Measurements from ENCODE around the gene PRRC1. TPM values are rescaled to one million over a fixed set of nuclear protein-coding genes. Genes with fewer than 3 reads are reported as not detected.

PRRC1 gene
- total RNA-seq, 2 donors from 2014 or later: 25.1 to 29.1 TPM

DNA sequence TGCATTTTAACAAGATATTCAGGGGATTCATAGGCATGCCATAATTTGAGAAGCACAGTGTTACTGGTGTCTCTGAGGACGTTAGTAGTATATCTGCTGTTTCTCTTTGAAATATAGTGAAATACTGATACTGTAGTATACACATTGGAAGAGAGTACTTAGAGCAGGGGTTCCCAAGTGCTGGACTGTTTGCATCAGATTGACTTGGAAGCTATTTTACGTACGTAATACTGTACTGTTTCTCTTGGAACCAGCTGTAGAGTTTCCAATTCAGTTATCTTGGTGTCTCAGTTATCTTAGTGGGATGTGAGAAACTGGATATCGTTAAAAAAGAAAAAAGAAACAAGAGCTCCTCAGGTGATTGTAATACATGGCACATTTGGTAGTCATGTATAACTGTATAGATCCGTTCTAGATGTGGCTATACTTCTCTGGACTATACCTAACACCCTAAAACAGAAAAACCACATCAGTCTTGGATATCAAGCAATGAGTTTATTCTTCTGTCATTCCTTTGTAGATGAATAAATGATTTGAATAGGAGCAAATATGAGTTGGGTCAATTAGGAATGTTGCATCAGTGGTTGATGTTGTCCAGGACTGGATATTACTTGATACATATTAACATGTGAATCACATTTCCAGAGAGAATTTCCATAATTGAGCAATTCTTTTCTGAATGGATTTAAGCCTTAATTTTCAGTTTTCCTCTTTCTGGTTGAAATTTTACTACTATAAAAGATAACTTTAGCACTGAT, 33.4 kb downstream of the PRRC1 start:
- DNase-seq: no peak
- H3K27ac ChIP-seq: no peak overlapping the region
- intact Hi-C loops (cut with DNase I): no loop called here
- peaks cover 24% of the 10 kb centered on the region for H3K4me1 ChIP-seq
- H3K9me3 ChIP-seq: no peaks in the 10 kb centered on the region
- H3K27me3 ChIP-seq: no peaks in the 10 kb centered on the region
- H3K36me3 ChIP-seq (replicated peaks in 1 of 2; ENCODE audit: insufficient read depth in 1 of 2, low read depth in 2 of 2): peaks cover 0 to 17% of the 10 kb centered on the region in 2 donors
- TF ChIP-seq, protein P1, sequence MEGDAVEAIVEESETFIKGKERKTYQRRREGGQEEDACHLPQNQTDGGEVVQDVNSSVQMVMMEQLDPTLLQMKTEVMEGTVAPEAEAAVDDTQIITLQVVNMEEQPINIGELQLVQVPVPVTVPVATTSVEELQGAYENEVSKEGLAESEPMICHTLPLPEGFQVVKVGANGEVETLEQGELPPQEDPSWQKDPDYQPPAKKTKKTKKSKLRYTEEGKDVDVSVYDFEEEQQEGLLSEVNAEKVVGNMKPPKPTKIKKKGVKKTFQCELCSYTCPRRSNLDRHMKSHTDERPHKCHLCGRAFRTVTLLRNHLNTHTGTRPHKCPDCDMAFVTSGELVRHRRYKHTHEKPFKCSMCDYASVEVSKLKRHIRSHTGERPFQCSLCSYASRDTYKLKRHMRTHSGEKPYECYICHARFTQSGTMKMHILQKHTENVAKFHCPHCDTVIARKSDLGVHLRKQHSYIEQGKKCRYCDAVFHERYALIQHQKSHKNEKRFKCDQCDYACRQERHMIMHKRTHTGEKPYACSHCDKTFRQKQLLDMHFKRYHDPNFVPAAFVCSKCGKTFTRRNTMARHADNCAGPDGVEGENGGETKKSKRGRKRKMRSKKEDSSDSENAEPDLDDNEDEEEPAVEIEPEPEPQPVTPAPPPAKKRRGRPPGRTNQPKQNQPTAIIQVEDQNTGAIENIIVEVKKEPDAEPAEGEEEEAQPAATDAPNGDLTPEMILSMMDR (IDR thresholded peaks at IDR 0.05): no peak
- no peak for TF ChIP-seq POLR2A (IDR thresholded peaks at IDR 0.05)
- ATAC-seq: no peak
- 59 to 62% methylated on average over 5 of the region's 5 CpGs for WGBS, 2 donors
- no peak overlapping the region for H3K4me3 ChIP-seq

DNA sequence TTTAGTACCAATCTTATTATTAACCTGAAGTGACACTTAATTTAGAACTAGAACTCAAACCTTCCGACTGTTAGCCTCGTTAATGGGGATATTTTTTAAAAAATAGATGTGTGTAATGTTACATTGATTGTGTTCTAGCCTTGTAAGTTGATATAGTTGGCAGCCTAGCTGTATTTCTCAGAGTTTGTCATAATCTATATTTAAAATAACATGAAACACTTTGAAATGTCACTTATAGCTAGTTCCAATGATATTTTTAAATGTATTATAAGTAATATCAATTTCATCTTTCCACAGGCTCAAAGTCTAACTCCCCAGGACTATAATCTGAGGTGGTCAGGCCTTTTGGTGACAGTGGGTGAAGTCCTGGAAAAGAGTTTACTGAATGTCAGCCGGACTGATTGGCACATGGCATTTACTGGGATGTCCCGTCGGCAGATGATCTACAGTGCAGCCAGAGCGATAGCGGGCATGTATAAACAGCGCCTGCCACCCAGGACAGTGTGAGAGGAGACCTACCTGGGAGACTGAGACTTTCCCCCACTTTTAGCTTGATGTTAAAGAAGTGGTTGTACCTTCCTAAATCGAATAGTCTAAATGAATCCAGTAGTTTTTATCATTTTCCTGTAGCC, 34.1 kb downstream of the PRRC1 start:
- Histone ChIP-seq H3K4me3 (no peak overlapping the region), H3K27me3 (no peaks in the 10 kb centered on the region), H3K36me3 (replicated peaks in 1 of 2; ENCODE audit: insufficient read depth in 1 of 2, low read depth in 2 of 2) (peaks cover 0 to 17% of the 10 kb centered on the region in 2 donors), H3K4me1 (peaks cover 28% of the 10 kb centered on the region), H3K9me3 (no peaks in the 10 kb centered on the region), H3K27ac (no peak overlapping the region)
- intact Hi-C loops (cut with DNase I): no loop called here
- TF ChIP-seq POLR2A (IDR thresholded peaks at IDR 0.05): no peak
- TF ChIP-seq, protein P1 (IDR thresholded peaks at IDR 0.05): no peak
- WGBS, 2 donors: 74 to 83% methylated on average over 9 of the region's 9 CpGs
- ATAC-seq: no peak
- DNase-seq: no peak

DNA sequence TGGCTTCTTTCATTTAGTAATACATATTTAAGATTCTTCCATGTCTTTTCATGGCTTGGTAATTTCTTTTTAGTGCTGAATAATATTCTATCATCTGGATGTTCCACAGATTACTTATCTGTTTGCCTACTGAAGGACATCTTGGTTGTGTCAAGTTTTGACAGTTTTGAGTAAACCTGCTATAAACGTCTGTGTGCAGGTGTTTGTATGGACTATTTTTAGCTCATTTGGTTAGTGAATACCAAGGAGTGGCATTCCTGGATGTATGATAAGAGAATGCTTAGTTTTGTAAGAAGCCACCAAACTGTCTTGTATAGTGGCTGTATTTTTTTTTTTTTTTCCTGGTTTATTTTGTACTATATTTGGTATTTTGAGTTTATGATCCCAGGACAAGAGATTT, 38.4 kb downstream of the PRRC1 start:
- ATAC-seq: no peak

GRCh38 chr5:127556609-127557334, 39.3 kb downstream of the PRRC1 start:
- intact Hi-C loops (cut with DNase I): no loop called here
- peaks cover 0 to 15% of the 10 kb centered on the region in 2 donors for H3K36me3 ChIP-seq (replicated peaks in 1 of 2; ENCODE audit: insufficient read depth in 1 of 2, low read depth in 2 of 2)
- ATAC-seq (peak; percentile 89), DNase-seq (no peak)
- peaks cover 27% of the 10 kb centered on the region for H3K4me1 ChIP-seq
- H3K4me3 ChIP-seq: no peak overlapping the region
- WGBS, 2 donors: 18 to 38% methylated on average over 3 of the region's 3 CpGs
- TF ChIP-seq, protein P1 (IDR thresholded peaks at IDR 0.05): no peak
- no peak for TF ChIP-seq POLR2A (IDR thresholded peaks at IDR 0.05)
- no peaks in the 10 kb centered on the region for H3K9me3 ChIP-seq
- no peaks in the 10 kb centered on the region for H3K27me3 ChIP-seq
- H3K27ac ChIP-seq: peak overlapping the region; percentile 2 to 78 (median 36)

More for the DNA sequence above, 38.4 kb downstream of the PRRC1 start:
- Histone ChIP-seq H3K9me3 (no peaks in the 10 kb centered on the region), H3K36me3 (replicated peaks in 1 of 2; ENCODE audit: insufficient read depth in 1 of 2, low read depth in 2 of 2) (peaks cover 0 to 17% of the 10 kb centered on the region in 2 donors), H3K4me3 (no peak overlapping the region), H3K4me1 (peaks cover 31% of the 10 kb centered on the region), H3K27ac (peak overlapping the region in 2 of 4 donors; percentile 58 to 78), H3K27me3 (no peaks in the 10 kb centered on the region)
- intact Hi-C loops (cut with DNase I): no loop called here
- 9 to 17% methylated on average over 1 of the region's 1 CpG for WGBS, 2 donors
- no peak for DNase-seq
- no peak for TF ChIP-seq POLR2A (IDR thresholded peaks at IDR 0.05)
- TF ChIP-seq, protein P1 (IDR thresholded peaks at IDR 0.05): no peak

All from body of pancreas (tissue), 4 donors.